HCT116 (cell line): ENCODE measurements around the gene STX16.

ENCODE experiments used
- CEBPB ChIP-seq: IDR thresholded peaks from 2 replicates; pipeline ENCODE4 v1.6.1; 2012; ENCODE audit warnings: low read depth
- EZH2 ChIP-seq: fragments of 200-600 bp; sonication (generic); IDR thresholded peaks from 2 replicates; pipeline ENCODE4 v1.6.1; 2017; ENCODE audit warnings: antibody characterized with exemption, mixed run types
- POLR2A ChIP-seq: IDR thresholded peaks from 2 replicates; pipeline ENCODE4 v1.7.0; 2011; ENCODE audit warnings: borderline replicate concordance; ENCODE audit not compliant: insufficient read depth, insufficient read length; ENCODE audit errors: extremely low read depth
- POLR2AphosphoS5 ChIP-seq: IDR thresholded peaks from 2 replicates; pipeline ENCODE4 v1.6.1; 2011; ENCODE audit warnings: mild to moderate bottlenecking, low read depth, low read length, moderate library complexity
- SRF ChIP-seq: IDR thresholded peaks from 2 replicates; pipeline ENCODE4 v1.6.1; 2012; ENCODE audit warnings: low read depth
- TF ChIP-seq, protein P1 (sequence below), 3 experiments: fragments of 200-600 bp in 1 of 3; sonication (generic) in 1 of 3; IDR thresholded peaks in 2 of 3; conservative IDR thresholded peaks in 1 of 3; 2 replicates each; pipeline ENCODE4 v1.5.1; 2012 to 2017; ENCODE audit warnings: low read depth in 2 of 3, low read length in 2 of 3, antibody characterized with exemption in 1 of 3, borderline replicate concordance in 1 of 3, control low read depth in 1 of 3, mild to moderate bottlenecking in 1 of 3, mixed read lengths in 1 of 3, mixed run types in 1 of 3, moderate library complexity in 1 of 3; ENCODE audit not compliant: insufficient read depth in 1 of 3
- TF ChIP-seq, protein P2 (sequence below): IDR thresholded peaks from 2 replicates; pipeline ENCODE4 v1.6.1; 2012

DNA sequence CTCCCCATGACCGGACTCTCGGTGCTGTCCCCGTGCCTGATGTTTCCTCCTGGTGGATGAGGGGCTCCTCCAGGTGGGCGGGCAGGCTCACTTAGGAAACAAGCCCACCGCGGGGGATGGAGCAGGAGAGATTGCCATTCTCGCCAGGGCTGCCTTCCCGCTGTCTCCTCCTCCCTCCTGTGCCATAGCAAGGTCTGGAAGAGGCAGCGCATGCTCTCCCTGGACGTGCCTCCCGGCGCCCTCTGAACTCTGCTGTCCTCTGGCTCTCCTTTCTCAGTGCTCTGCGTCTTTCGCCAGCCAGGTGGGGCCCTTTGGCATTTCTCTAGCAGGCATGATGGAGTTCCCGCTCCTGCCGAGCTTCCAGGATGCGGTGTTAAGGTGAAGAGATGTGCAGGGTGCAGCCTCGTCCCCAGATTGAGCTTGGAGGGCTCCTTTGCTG, 24.1 kb downstream of the STX16 start:
- TF ChIP-seq CEBPB (no peak), EZH2 (no peak), POLR2A (no peak), POLR2AphosphoS5 (no peak), SRF (no peak)
- TF ChIP-seq, protein P1, sequence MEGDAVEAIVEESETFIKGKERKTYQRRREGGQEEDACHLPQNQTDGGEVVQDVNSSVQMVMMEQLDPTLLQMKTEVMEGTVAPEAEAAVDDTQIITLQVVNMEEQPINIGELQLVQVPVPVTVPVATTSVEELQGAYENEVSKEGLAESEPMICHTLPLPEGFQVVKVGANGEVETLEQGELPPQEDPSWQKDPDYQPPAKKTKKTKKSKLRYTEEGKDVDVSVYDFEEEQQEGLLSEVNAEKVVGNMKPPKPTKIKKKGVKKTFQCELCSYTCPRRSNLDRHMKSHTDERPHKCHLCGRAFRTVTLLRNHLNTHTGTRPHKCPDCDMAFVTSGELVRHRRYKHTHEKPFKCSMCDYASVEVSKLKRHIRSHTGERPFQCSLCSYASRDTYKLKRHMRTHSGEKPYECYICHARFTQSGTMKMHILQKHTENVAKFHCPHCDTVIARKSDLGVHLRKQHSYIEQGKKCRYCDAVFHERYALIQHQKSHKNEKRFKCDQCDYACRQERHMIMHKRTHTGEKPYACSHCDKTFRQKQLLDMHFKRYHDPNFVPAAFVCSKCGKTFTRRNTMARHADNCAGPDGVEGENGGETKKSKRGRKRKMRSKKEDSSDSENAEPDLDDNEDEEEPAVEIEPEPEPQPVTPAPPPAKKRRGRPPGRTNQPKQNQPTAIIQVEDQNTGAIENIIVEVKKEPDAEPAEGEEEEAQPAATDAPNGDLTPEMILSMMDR (IDR thresholded peaks at IDR 0.05 in 2 of 3, conservative IDR thresholded peaks at IDR 0.05 in 1 of 3; ENCODE audit: borderline replicate concordance in 1 of 3, insufficient read depth in 1 of 3, low read depth in 2 of 3, low read length in 2 of 3), result no peak
- TF ChIP-seq, protein P2, sequence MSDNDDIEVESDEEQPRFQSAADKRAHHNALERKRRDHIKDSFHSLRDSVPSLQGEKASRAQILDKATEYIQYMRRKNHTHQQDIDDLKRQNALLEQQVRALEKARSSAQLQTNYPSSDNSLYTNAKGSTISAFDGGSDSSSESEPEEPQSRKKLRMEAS, result no peak
